DMS153 treated with DMSO at 0.1 percent for 48 hours (cell line): ENCODE measurements around the gene GTPBP4.

Experiments
- DNase-seq: peaks from one replicate; lab custom pipeline; 2025; ENCODE audit not compliant: unreplicated experiment; lab: John Stamatoyannopoulos, UW

Gene GTPBP4

DNA sequence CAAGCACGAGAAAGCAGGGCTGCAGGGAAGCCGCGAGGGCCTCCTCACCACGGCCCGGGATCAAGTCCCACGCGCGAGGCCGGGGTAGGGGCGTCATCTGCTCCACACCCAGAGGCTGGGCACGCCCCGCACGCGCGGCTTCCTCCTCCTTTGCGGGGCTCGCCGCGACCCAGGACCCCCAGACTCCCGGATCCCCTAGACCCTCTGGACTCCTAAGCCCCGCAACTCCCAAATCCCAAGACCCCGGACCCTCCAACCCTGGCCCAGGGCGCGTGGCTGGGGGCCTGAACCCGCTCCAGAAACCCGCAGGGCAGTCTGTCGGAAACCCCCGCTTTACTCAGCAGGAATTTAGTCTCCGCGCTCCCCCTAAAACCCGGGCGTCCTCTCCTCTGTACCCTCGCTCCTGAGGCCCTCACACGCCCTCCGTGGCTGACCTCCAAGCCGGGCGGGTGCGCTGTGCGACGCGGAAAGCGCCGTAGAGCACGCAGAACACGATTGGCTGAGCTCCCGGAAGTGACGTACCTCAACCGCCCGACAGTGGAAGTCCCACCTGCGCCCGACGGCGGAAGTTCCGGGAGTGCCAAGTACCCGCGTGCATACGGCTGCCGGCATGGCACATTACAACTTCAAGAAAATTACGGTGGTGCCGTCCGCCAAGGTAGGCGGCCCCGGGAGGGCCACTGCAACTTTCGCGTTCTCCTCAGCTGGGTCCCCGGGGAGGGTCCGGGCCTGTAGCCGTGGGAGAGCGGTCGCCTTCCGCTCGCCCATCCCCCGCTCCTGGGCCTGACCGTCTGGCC is at the start of gene GTPBP4:
TSS of gene GTPBP4 (plus strand) at position 565 of the 797 bp plus-strand sequence. CDS start at position 611, 46 bp downstream.
- DNase-seq = peak; percentile 75

DNA sequence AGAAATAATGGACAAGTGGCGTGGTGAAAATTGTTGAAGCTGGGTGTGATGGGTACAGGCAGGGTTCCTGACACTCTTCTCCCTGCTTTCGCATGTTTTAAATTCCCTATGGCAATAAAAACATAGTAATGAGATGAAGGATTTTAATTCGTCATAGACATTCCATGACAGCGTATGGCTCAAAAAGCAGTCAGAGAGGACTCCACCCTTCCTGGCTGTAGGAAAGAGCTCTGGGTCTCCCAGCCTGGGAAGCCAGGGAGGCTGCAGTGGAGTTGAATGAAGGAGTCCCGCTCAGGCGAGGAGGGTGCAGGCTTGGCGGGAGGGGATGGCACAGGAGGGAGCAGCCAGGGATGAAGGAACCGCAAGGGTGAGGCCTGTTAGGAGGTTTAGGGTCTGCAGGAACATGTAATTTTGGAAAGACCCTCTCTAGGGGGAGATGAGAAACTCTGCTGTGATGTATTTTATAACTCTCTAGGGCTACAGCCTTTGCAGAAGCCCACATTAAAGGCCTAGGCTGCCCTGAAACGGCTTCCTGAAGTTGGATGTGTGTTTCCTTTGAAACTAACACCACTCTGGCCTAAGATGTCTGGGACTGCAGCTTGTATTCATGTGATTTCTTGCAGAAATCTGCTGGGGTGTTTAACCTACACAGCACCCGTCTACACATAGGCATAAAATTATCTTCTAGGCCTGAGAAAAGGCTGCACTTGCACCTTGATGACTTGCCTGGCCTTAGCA is 49.1 kb upstream of the GTPBP4 start:
- no peak for DNase-seq

DNA sequence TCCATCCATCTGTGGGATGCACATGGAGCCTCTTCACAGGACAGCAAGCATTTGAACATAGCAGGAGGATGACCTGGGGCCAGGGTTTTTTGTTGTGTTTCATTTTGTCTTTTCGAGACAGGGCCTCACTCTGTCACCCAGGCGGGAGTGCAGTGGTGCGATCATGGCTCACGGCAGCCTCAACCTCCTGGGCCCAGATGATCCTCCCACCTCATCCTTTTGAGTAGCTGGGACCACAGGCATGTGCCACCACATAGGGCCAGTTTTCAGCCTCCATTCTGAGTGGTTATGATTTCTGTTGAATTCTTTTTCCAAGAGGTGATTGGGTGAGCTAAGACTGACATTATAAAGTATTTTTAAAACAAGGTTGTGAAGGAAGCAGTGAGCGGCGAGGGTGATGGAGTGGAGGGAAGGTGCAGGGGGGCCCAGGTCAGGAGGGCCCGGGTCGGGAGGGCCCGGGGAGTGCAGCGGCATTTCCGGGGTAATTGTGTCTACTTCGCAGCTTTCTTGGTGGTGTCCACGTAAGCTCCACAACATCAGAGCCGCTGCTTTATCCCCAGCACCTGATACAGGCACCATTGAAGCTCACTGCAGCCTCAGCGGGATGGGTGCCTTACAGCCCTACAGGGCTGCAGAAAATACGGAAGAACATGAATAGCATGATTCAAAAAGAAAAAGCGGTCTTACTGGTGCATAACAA is 44.8 kb upstream of the GTPBP4 start:
- DNase-seq = no peak

DNA sequence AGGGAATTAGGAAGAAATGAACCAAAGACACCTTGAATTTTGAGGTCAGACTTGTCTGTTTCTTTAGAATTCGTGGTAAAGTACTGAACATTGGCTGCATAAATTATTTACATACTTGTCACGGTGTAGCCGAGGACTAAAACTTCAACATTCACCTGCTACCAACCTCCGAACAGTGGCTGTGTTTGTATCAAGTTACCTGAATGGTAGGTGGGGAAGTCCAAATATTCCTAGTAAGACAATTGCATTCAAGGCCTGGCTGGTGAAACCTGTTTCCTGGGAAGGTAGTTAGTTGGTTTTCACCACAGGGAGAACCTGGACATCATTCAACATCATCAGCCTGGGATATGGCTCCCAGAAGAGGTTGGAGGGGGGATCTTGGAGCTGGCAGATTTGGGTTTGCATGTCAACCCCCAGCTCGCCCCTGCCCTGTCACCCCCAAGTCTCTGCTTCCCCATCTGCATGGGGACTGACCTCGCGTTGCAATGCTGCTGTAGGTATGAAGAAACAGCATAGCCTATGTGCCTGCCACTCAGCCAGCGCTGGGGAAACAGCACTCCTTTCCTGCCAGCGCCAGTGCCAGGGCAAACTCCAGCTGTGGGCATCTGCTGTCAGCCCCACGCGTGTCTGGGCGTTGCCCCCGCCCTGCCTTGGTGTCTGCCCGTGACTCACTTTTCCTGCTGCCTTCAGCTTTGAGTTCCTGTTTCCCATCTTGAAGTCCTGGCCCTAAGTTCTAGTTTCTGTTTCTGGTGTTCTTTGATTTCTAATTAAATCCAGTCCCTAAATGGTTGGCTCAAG is 44.0 kb upstream of the GTPBP4 start:
- DNase-seq = no peak

DNA sequence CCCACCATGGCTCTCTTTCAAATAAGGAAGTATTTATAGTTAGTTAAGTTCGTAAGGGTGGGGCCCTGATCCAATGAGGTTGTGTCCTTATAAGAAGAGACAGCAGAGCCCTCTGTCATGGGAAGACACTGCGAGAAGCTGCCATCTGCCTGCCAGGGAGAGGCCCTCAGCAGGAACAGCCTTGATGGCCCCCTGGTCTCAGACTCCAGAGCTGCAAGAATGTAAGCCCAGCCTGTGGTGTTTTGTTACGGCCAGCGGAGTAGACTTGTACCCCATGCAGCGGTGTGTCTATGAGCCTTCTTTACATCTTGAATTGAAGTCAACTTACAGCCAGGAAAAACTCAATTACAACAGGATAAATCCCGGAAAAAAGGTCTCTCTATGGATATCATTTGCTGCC is 42.5 kb upstream of the GTPBP4 start:
- no peak for DNase-seq

DNA sequence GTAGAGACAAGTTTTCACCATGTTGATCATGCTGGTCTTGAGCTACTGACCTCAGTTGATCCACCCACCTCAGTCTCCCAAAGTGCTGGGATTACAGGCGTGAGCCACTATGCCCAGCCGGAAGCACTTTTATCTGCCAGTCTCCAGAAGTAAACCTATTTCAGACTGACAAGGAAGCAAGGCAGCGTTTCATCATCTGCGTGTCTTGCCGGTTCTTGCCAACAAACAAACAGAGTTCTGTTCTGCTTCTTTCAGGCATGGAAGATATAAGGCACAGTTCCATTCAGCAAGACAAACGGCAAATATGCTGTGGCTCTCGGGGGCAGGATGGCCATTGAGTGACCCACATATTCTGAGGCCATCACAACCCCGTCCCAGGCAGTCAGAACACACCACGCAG is 41.2 kb upstream of the GTPBP4 start:
- no peak for DNase-seq

DNA sequence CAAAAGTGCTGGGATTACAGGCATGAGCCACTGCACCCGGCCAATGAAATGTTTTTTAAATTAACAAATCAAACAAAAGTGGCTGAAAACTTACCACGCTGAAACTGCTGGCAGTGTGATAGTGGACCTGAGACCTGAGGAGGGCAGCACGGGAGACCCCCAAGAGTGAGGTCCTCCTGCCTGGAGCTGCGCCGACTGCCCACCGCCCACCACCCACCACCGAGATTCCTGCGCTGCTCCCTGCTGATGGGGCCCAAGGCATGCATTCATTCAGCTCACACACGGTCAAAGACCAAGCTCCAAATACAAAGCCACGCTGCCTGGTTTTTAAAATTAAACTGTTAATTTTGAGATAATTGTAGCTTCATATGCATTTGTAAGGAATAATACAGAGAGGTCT is 40.4 kb upstream of the GTPBP4 start:
- DNase-seq = no peak

DNA sequence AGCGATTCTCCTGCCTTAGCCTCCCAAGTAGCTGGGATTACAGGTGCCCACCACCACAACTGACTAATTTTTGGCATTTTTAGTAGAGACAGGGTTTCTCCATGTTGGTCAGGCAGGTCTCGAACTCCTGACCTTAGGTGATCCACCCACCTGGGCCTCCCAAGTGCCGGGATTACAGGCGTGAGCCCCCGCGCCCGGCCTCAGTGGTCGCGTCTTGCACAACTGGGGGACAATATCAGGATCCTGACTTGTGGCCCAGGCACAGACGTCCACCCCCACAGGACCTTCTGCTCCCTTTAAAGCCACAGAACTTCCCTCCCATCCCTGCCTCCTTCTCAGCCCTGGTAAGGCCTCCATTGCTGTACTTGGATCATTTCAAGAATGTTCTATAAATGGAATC is 39.9 kb upstream of the GTPBP4 start:
- DNase-seq = no peak

DNA sequence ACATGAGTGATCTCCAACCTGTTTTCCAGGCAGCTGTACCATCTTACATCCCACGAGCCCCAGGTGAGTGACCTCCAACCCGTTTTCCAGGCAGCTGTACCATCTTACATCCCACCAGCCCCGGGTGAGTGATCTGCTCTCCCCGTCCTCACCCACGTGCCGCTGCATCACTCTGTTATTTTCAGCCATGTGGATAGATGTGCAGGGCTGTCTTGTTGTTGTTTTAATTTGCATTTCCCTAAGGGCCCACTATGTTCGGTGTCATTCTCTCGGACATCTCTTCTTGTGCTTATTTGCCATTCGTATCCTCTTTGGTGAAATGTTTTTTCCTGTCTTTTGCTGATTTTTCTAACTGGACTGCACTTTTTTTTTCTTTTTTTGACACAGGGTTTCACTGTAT is 38.8 kb upstream of the GTPBP4 start:
- no peak for DNase-seq

DNA sequence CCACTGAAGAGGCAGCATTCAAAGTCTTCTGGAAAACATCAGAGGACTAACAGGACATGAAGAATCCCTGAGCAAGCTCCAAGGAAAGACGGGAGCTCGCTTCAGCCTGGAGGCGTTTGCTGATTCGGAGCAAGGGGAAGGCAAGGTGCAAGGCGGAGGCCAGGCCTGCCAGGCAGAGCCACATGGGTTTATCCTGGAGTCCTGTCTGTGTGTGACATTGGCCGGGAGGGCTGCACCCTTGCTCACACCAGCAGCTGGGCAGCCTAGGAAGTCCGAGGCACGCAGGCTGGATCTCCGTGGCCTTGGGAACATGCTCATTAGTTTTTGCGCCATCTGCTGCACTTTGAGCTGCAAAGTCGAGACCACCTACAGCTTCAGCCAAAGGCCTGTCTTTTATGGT is 34.4 kb upstream of the GTPBP4 start:
- no peak for DNase-seq

DNA sequence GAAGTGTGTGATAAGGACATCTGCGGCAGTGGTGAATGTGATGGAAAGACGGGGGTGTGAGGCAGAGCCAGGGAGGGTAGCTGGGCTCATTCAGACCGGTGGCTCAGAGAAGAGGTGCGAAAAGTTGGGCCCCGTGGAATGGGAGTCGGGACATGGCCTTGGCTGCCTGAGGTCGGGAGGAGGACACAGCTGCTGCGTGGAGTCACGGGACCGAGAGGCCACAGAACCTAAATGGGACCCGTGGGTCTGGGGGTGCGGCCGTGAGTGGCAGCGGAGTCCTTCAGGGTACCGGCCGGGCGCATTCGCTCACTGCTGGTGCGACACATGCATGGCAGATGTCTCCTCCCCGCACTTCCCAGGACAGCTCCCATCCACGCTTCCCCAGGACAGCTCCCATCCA is 33.8 kb upstream of the GTPBP4 start:
- DNase-seq = no peak

DNA sequence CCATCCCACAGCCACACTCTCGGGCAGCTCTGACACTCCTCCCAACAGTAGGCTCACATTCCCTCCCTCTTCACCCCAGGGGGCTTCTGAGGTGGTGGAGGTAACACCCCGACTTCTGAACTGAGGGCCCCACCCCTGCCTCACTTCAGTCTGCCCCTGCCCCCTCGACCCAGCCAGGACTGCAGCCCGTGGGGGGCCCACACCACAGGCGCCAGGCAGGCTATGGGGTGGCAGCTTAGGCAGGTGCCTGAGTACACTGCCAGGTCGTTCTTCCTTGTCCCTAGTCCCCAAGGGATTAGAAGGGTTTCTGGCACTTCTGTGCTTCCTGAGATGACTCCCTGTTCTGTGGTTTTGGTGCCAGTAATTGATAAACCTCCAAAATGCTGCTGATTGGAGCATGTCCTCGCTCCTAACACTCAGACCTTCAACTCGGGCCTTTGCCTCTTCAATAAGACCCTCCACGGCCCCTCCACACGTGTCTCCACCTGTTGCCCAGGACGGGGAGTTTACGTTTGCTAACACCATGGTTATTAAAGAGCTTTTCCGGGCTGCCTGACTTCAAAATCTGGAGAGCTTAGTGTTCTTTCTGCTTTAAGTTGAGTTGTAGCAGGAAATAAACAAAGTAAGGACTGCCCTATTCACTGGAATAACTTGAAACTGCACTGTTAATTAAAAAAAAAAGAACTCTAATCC is 33.0 kb upstream of the GTPBP4 start:
- peak; percentile 31 for DNase-seq

DNA sequence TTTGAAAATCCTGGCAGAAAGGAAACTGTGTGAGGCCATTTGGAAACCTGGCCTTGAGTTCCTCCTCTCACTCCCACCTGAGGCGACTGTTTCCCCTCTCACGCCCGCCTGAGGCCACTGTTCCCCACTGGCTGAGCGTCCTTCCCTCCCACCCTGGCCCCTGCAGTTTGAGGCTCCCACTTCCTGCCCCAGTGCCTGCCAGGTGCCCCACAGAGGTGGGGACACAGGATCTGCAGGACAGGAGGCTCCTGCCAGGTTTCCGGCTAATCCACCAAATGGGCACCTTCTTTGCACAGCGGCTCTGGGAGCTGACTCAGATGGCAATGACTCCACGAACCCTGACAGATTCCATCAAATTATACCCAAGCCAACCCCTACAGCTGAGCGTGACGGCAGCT is 32.4 kb upstream of the GTPBP4 start:
- DNase-seq = no peak

DNA sequence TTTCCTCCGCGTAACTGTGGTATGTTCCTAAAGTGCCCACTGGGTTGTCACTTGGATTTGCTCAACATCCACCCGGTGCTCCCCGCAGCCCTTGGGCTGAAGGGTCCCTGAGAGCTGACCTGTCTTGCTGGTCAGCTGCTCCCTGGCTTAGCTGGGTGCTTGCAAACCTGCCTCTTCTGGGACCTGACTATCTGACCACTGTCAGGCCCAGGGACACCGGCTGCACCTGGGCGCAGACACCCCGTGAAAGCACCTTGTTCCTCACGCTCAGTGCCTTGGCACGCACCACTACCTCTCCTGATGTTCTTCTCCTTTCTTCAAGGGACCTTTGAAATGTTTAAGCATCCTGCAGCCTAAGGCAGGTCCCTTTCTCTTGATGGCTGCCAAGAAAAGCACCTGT is 30.1 kb upstream of the GTPBP4 start:
- DNase-seq = no peak

DNA sequence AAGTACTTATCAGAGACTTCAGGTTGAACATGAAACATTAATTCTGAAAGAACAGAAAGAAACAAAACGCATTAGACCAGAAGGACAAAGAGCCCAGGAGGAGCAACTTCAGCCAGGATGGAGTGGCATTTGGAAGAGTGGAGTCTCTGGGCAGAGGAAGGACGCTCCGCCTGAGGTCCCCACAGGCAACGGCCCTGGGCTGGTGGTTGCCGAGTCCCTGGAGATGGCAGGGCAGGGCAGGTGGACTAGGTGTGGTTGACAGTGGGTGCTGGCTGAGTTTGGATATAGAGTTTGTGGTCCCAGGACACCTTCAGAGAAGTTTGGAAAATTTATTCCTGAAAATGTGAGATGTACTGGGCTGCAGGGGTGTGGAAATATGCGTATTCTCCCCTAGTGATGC is 29.4 kb upstream of the GTPBP4 start:
- no peak for DNase-seq

DNA sequence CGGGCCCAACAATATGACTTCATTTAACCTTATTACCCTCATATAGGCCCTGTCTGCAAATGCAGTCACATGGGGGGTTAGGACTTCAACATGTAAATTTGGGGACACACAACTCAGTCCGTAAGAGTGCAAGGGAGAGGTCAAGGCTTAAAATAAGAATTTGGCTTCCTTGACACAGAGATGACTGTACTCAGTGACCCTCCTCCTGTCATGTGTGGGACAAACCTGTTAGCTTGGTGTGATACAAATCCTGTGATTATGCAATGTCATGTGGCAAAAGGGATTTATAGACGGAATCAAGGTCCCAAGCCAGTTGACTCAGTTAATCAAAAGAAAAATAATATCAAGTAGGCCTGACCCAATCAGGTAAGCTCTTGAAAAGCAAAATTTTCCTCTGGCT is 25.9 kb upstream of the GTPBP4 start:
- DNase-seq = no peak

DNA sequence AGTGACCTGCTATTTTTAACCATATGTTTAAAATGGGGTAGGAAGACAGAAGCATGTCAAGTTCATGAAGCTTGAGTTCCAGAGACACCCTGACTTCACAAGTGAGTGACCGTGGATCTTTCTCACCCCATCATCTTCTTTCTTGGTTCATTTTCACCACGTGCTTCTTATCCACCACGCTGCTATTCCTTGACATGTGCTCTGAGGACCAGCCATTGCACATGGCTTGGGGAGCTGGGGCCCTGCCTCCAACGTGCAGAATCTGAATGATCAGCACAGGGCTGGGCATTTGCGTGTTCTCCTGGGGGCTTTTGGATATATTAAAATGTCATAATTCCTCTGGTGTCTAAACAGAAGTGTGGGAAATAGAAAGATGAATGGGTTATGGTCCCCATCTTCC is 25.0 kb upstream of the GTPBP4 start:
- no peak for DNase-seq

DNA sequence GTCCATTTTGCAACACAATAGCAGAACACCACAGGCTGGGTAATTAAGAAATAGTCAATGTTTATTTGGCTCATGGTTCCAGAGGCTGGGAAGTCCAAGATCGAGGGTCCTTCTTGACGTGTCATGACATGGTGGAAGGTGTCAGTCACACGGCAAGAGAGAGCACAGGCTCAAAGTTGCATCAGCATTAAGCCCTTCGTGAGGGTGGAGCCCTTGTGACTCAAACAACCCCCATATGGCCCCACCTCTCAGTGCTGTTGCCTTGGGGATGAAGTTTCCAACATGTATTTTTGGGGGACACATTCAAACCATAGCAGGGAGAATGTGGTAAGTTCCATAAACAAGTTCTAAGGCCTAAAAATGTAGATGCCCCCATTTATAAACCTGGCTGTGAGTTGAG is 24.6 kb upstream of the GTPBP4 start:
- DNase-seq = no peak

DNA sequence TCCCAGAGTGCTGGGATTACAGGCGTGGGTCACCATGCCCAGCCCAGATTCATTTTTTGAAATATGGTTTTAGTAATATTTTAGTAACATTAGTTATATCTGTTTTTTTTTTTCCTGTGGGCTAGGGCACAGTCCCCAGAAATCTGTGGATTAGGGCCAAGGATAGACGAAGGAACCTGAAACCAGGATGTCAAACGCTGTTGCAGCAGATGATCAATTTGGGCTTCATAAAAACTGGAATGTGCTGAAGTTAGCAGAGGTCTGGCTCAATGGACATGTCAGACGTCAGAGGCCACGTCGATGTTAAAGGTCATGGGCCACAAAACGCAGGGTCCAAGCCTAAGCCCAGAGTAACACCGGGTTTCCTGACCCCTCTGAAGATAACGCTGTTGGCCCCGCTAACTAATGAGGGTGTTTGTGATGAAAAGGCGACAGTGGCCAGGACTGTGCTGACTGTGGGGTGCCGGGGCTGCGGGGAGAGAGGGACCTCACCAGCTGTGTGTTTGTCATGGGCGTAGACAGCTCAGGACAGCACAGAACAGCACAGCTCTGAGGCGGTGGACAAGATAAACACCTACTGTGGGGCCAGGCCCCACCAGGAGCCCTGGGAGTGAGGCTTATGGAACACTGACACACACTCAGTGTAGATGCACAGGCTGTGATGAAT is 23.8 kb upstream of the GTPBP4 start:
- no peak for DNase-seq

DNA sequence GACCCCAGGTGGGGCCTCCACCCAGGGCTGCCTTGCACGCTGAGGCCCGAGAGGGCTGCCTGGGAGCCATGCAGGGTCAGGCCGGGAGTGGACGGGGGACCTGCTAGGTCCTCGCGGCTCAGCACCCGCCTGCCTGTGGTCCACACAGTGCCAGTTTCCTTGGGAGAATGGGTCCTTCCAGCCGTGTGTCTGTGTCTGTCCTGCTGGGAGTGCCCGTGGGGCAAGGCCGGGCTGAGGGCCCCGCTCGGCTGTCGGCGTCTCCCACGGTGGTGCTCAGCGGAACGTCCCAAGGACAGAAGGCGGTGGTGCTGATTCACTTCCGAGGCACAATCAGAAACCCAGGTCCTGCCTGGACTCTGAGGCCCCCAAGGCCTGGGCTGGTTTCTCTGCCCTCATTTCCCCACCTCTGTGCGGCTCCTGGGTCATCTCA is 23.2 kb upstream of the GTPBP4 start:
- DNase-seq = no peak
